Karpas-422 (cell line): ENCODE results near the gene HMG20B. TPM values are rescaled to one million over a fixed set of nuclear protein-coding genes. Genes with fewer than 3 reads are reported as not detected.

Experiments used
- DNase-seq: peaks from one replicate; pipeline ENCODE4 v3.0.0-alpha.2; 2015
- H2AFZ ChIP-seq: fragments of 200-600 bp; sonication (generic); 2 replicates; pipeline ENCODE4 v1.6.1; 2014; ENCODE audit warnings: antibody characterized with exemption, low read length, mixed read lengths
- H3K27ac ChIP-seq: fragments of 200-600 bp; sonication (generic); 2 replicates; pipeline ENCODE4 v1.5.1; 2014; ENCODE audit warnings: mild to moderate bottlenecking, low read length, moderate library complexity
- H3K27me3 ChIP-seq: fragments of 200-600 bp; sonication (generic); 2 replicates; pipeline ENCODE4 v1.6.1; 2014; ENCODE audit warnings: low read length, mixed read lengths
- H3K36me3 ChIP-seq: fragments of 200-600 bp; sonication (generic); 2 replicates; pipeline ENCODE4 v1.6.1; 2014; ENCODE audit warnings: low read length, mixed read lengths; ENCODE audit not compliant: insufficient read depth
- H3K4me1 ChIP-seq: fragments of 200-600 bp; sonication (generic); 2 replicates; pipeline ENCODE4 v1.6.1; 2014; ENCODE audit warnings: mild to moderate bottlenecking, low read length, mixed read lengths
- H3K4me2 ChIP-seq: fragments of 200-600 bp; sonication (generic); 2 replicates; pipeline ENCODE4 v1.6.1; 2014; ENCODE audit warnings: low read length, low read depth, mild to moderate bottlenecking; ENCODE audit not compliant: poor library complexity, severe bottlenecking
- H3K4me3 ChIP-seq: fragments of 200-600 bp; sonication (generic); 2 replicates; pipeline ENCODE4 v1.5.1; 2014; ENCODE audit warnings: mild to moderate bottlenecking, antibody characterized with exemption, low read length, mixed read lengths
- H3K79me2 ChIP-seq: fragments of 200-600 bp; sonication (generic); 2 replicates; pipeline ENCODE4 v1.6.1; 2014; ENCODE audit warnings: mild to moderate bottlenecking, low read length, mixed read lengths
- H3K9ac ChIP-seq: fragments of 200-600 bp; sonication (generic); 2 replicates; pipeline ENCODE4 v1.6.0; 2014; ENCODE audit warnings: low read length
- H3K9me2 ChIP-seq: fragments of 200-600 bp; sonication (generic), shearing (Covaris generic); replicated peaks from 2 replicates; pipeline ENCODE4 v1.6.0; 2014; ENCODE audit warnings: mild to moderate bottlenecking, low read length, moderate library complexity; ENCODE audit not compliant: insufficient read depth
- H3K9me3 ChIP-seq: fragments of 300-700, 200-600 bp; sonication (generic); 2 replicates; pipeline ENCODE4 v1.6.1; 2014; ENCODE audit warnings: low read length, mixed read lengths
- H4K20me1 ChIP-seq: fragments of 200-600 bp; sonication (generic); 2 replicates; pipeline ENCODE4 v1.6.1; 2014; ENCODE audit warnings: mild to moderate bottlenecking, antibody characterized with exemption, low read length, low read depth; ENCODE audit not compliant: insufficient read depth
- total RNA-seq: library from RNA; depleted of rRNA; stranded (reverse); fragments of >200 nt; shearing (Covaris generic); gene quantifications from 2 replicates; pipeline ENCODE4 v1.2.3, GENCODE V29; 2014; ENCODE audit warnings: low replicate concordance

Gene HMG20B
- total RNA-seq, 1 experiment from 2014 or later = 53.7 TPM

- no peak for DNase-seq
- H3K27me3 ChIP-seq = no peaks in the 10 kb centered on the region
- H3K36me3 ChIP-seq = peaks cover 4% of the 10 kb centered on the region; the same call in 1 of the 2 replicates
- no peaks in the 10 kb centered on the region for H3K9me2 ChIP-seq
- no peaks in the 10 kb centered on the region for H3K4me1 ChIP-seq
- H3K4me3 ChIP-seq = no peak overlapping the region
- no peaks in the 10 kb centered on the region for H3K9me3 ChIP-seq
- no peak overlapping the region for H3K9ac ChIP-seq
- H2AFZ ChIP-seq = no peak overlapping the region
- H4K20me1 ChIP-seq = no peaks in the 10 kb centered on the region; the same call in 1 of the 2 replicates
- no peak overlapping the region for H3K4me2 ChIP-seq
- no peak overlapping the region for H3K27ac ChIP-seq
- no peaks in the 10 kb centered on the region for H3K79me2 ChIP-seq
Measured at GRCh38 chr19:3538258-3538929, 34.4 kb upstream of the HMG20B start.

- no peaks in the 10 kb centered on the region for H3K4me1 ChIP-seq
- H3K9me2 ChIP-seq = no peaks in the 10 kb centered on the region
- no peak within 1 kb of the TSS for H2AFZ ChIP-seq
- H3K79me2 ChIP-seq = no peaks in the 10 kb centered on the region
- no peak within 1 kb of the TSS for H3K4me3 ChIP-seq
- H4K20me1 ChIP-seq = no peaks in the 10 kb centered on the region; the same call in 1 of the 2 replicates
- H3K27ac ChIP-seq = no peak within 1 kb of the TSS
- no peak for DNase-seq
- peaks cover 4% of the 10 kb centered on the region; the same call in 1 of the 2 replicates for H3K36me3 ChIP-seq
- no peak within 1 kb of the TSS for H3K4me2 ChIP-seq
- H3K9ac ChIP-seq = no peak within 1 kb of the TSS
- H3K27me3 ChIP-seq = no peaks in the 10 kb centered on the region
- no peaks in the 10 kb centered on the region for H3K9me3 ChIP-seq
Measured at GRCh38 chr19:3538965-3539755, 33.6 kb upstream of the HMG20B start, which contains the start of gene TEKTIP1. Gene TEKTIP1, plus strand, starts transcription at chr19:3539174. Its CDS starts 4 bp downstream, at chr19:3539178.

GRCh38 chr19:3539756-3540118 lies 33.0 kb upstream of the HMG20B start:
- no peak for DNase-seq
- no peaks in the 10 kb centered on the region for H3K9me3 ChIP-seq
- H3K4me2 ChIP-seq = no peak overlapping the region
- no peaks in the 10 kb centered on the region for H3K4me1 ChIP-seq
- H3K9ac ChIP-seq = no peak overlapping the region
- no peaks in the 10 kb centered on the region; the same call in 1 of the 2 replicates for H4K20me1 ChIP-seq
- no peak overlapping the region for H3K4me3 ChIP-seq
- H3K36me3 ChIP-seq = peaks cover 4% of the 10 kb centered on the region; the same call in 1 of the 2 replicates
- no peaks in the 10 kb centered on the region for H3K9me2 ChIP-seq
- no peaks in the 10 kb centered on the region for H3K27me3 ChIP-seq
- H2AFZ ChIP-seq = no peak overlapping the region
- H3K79me2 ChIP-seq = no peaks in the 10 kb centered on the region
- H3K27ac ChIP-seq = no peak overlapping the region

GRCh38 chr19:3543150-3544057 lies 29.3 kb upstream of the HMG20B start:
- Histone ChIP-seq H3K27me3 (no peaks in the 10 kb centered on the region), H3K4me1 (no peaks in the 10 kb centered on the region), H3K79me2 (no peaks in the 10 kb centered on the region), H3K4me3 (no peak overlapping the region), H3K4me2 (no peak overlapping the region), H3K9me3 (no peaks in the 10 kb centered on the region), H3K9ac (no peak overlapping the region), H3K9me2 (no peaks in the 10 kb centered on the region), H2AFZ (no peak overlapping the region), H3K27ac (no peak overlapping the region), H3K36me3 (peaks cover 4% of the 10 kb centered on the region; the same call in 1 of the 2 replicates), H4K20me1 (peaks cover 15% of the 10 kb centered on the region; the same call in 1 of the 2 replicates)
- DNase-seq = no peak

GRCh38 chr19:3544058-3544376 lies 28.7 kb upstream of the HMG20B start:
- Histone ChIP-seq H2AFZ (no peak overlapping the region), H3K9me2 (no peaks in the 10 kb centered on the region), H4K20me1 (peaks cover 15% of the 10 kb centered on the region; the same call in 1 of the 2 replicates), H3K9ac (no peak overlapping the region), H3K27ac (no peak overlapping the region), H3K4me1 (no peaks in the 10 kb centered on the region), H3K9me3 (no peaks in the 10 kb centered on the region), H3K4me2 (no peak overlapping the region), H3K36me3 (peaks cover 4% of the 10 kb centered on the region; the same call in 1 of the 2 replicates), H3K4me3 (no peak overlapping the region), H3K79me2 (no peaks in the 10 kb centered on the region), H3K27me3 (no peaks in the 10 kb centered on the region)
- DNase-seq = no peak

GRCh38 chr19:3544742-3545668 lies 27.7 kb upstream of the HMG20B start:
- Histone ChIP-seq H3K4me1 (no peaks in the 10 kb centered on the region), H4K20me1 (peaks cover 15% of the 10 kb centered on the region; the same call in 1 of the 2 replicates), H3K27ac (no peak overlapping the region), H2AFZ (no peak overlapping the region), H3K4me2 (no peak overlapping the region), H3K36me3 (no peaks in the 10 kb centered on the region), H3K4me3 (no peak overlapping the region), H3K79me2 (no peaks in the 10 kb centered on the region), H3K9me2 (no peaks in the 10 kb centered on the region), H3K9ac (no peak overlapping the region), H3K9me3 (no peaks in the 10 kb centered on the region), H3K27me3 (no peaks in the 10 kb centered on the region)
- DNase-seq = peak; percentile 86

GRCh38 chr19:3545669-3546034 lies 27.1 kb upstream of the HMG20B start:
- Histone ChIP-seq H3K9ac (no peak overlapping the region), H3K27ac (no peak overlapping the region), H3K36me3 (no peaks in the 10 kb centered on the region)

More at GRCh38 chr19:3545669-3546034, 27.1 kb upstream of the HMG20B start:
- no peak for DNase-seq
- H4K20me1 ChIP-seq = peaks cover 15% of the 10 kb centered on the region; the same call in 1 of the 2 replicates
- no peaks in the 10 kb centered on the region for H3K9me3 ChIP-seq
- H3K9me2 ChIP-seq = no peaks in the 10 kb centered on the region
- H3K79me2 ChIP-seq = no peaks in the 10 kb centered on the region
- H3K4me1 ChIP-seq = no peaks in the 10 kb centered on the region
- no peak overlapping the region for H2AFZ ChIP-seq
- H3K4me2 ChIP-seq = no peak overlapping the region
- no peak overlapping the region for H3K4me3 ChIP-seq
- H3K27me3 ChIP-seq = no peaks in the 10 kb centered on the region
